ENCODE data around the gene DYNC1I2.

DNA sequence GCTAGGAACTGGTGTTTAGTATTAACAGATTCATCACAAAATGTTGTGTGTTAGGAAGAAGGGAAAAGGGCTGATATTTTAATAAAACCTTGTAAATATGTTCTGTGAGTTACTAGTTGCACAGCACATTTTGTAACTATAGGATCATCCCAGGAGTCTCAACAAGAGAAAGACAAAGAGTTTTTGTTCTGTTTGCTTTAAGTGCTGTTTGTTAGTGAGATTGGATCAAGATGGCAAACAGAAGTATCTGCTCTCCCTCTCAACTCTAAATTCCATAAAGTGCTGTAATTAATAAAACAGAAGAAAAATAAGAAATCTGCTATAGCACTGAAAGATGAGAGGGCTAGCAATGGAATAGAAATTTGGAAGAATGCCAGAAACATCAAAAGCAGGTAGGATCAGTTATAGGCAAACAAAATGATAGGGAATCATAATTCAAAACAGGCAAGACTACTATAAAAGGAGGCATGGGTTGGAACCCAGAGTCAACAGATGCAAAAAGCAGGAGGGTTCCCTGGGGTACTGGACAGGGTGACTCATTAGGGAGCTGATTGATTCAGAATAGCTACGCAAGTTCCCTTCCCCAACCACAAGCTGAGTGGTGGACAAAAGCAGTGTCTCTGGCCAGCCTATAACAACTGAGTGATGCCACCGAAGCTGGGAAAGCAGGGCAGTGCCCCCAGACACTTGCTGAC lies 75.8 kb downstream of the DYNC1I2 start:
- TF ChIP-seq CTCF (IDR thresholded peaks at IDR 0.05) (no peak), POLR2A (IDR thresholded peaks at IDR 0.05) (no peak), EP300 (IDR thresholded peaks at IDR 0.05) (no peak)

Measured in tibial nerve (tissue), 4 donors.